RWPE2 (cell line): ENCODE data around the gene NEAT1.
"Not testable (repeated sequence)": the region's sequence is repeated elsewhere in the genome, so short reads cannot be mapped to it uniquely, and the experiment has no call there.

ENCODE experiments used
- ATAC-seq: fragments of 200-7000 bp; cut with Tn5 transposase; 3 replicates; pipeline ENCODE4 v1.9.1; 2021; ENCODE audit warnings: low read depth
- DNase-seq: peaks from one replicate; pipeline ENCODE4 v3.0.0-alpha.2; 2020; ENCODE audit warnings: low spot score
- H3K27ac ChIP-seq: fragments of 450-650 bp; 2 replicates; pipeline ENCODE4 v1.5.1; 2017; ENCODE audit warnings: mild to moderate bottlenecking; ENCODE audit not compliant: poor library complexity, severe bottlenecking
- H3K27me3 ChIP-seq: fragments of 250-450 bp; sonication (Bioruptor Pico); 2 replicates; pipeline ENCODE4 v1.5.1; 2021; ENCODE audit warnings: mild to moderate bottlenecking, moderate library complexity; ENCODE audit not compliant: insufficient read depth, poor library complexity, severe bottlenecking
- H3K36me3 ChIP-seq: fragments of 250-450 bp; sonication (Bioruptor Pico); 2 replicates; pipeline ENCODE4 v1.5.1; 2020; ENCODE audit warnings: low read depth, mild to moderate bottlenecking, moderate library complexity
- H3K4me1 ChIP-seq: fragments of 250-450 bp; sonication (Bioruptor Pico); 2 replicates; pipeline ENCODE4 v1.5.1; 2021; ENCODE audit warnings: mild to moderate bottlenecking, moderate library complexity; ENCODE audit not compliant: insufficient read depth, poor library complexity, severe bottlenecking
- H3K4me3 ChIP-seq: fragments of 250-450 bp; sonication (Bioruptor Pico); 2 replicates; pipeline ENCODE4 v1.5.1; 2021; ENCODE audit warnings: mild to moderate bottlenecking, moderate library complexity; ENCODE audit not compliant: severe bottlenecking
- H3K9me3 ChIP-seq: fragments of 250-450 bp; sonication (Bioruptor Pico); 2 replicates; pipeline ENCODE4 v1.5.1; 2021; ENCODE audit warnings: mild to moderate bottlenecking, moderate library complexity; ENCODE audit not compliant: severe bottlenecking
- TF ChIP-seq, protein P1 (sequence below): fragments of 450-650 bp; IDR thresholded peaks from one replicate; pipeline ENCODE4 v1.5.1; 2017; ENCODE audit warnings: mild to moderate bottlenecking, moderate library complexity; ENCODE audit not compliant: poor library complexity, severe bottlenecking

The NEAT1 gene

GRCh38 chr11:65412271-65413076 lies 10.1 kb upstream of the NEAT1 start:
- Histone ChIP-seq H3K36me3 (peaks cover 26% of the 10 kb centered on the region), H3K4me1 (peaks cover 6% of the 10 kb centered on the region), H3K9me3 (no peaks in the 10 kb centered on the region), H3K27me3 (no peaks in the 10 kb centered on the region), H3K4me3 (no peak overlapping the region), H3K27ac (no peak overlapping the region)
- TF ChIP-seq, protein P1, sequence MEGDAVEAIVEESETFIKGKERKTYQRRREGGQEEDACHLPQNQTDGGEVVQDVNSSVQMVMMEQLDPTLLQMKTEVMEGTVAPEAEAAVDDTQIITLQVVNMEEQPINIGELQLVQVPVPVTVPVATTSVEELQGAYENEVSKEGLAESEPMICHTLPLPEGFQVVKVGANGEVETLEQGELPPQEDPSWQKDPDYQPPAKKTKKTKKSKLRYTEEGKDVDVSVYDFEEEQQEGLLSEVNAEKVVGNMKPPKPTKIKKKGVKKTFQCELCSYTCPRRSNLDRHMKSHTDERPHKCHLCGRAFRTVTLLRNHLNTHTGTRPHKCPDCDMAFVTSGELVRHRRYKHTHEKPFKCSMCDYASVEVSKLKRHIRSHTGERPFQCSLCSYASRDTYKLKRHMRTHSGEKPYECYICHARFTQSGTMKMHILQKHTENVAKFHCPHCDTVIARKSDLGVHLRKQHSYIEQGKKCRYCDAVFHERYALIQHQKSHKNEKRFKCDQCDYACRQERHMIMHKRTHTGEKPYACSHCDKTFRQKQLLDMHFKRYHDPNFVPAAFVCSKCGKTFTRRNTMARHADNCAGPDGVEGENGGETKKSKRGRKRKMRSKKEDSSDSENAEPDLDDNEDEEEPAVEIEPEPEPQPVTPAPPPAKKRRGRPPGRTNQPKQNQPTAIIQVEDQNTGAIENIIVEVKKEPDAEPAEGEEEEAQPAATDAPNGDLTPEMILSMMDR, result no peak
- ATAC-seq, result no peak
- peak; percentile 29 for DNase-seq

- H3K4me3 ChIP-seq, H3K9me3 ChIP-seq, H3K27ac ChIP-seq, ATAC-seq, H3K4me1 ChIP-seq, H3K27me3 ChIP-seq: not testable (repeated sequence)
- H3K36me3 ChIP-seq, result peaks cover 22% of the 10 kb centered on the region
- DNase-seq, result peak; percentile 26
Measured at GRCh38 chr11:65413077-65413664, 9.4 kb upstream of the NEAT1 start.

DNA sequence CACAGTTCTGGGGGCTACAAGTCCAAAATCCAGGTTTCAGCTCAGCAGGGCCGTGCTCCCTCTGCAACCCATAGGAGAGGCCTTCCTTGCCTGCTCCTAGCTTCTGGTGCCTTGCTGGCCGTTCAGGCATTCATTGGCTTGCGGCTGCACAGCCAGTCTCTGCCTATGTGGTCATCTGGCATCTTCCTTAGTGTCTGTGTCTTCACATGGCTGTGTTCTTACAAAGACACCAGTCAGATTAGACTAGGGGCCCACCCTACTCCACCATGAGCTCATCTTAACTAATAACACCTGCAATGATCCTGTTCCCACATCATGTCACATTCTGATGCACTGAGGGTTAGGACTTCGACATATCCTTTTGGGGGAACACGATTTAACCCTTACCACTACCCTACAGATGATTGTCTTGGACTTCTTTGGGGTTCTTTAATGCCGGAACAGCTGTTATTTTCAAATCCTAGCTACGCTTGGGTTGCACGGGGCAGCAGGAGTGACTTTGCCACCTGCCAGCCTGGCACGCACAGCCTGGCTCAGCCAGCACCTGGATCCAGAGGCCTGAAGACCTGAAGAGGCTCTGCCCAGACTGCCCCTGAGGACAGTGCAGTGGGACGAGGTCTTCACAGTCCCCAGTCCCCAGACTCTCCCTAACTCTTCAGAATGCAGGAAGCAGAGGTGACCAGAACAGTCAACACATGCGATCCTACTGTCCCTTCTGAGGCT lies 7.7 kb upstream of the NEAT1 start:
- Histone ChIP-seq H3K4me3 (no peak overlapping the region), H3K4me1 (peaks cover 22% of the 10 kb centered on the region), H3K36me3 (peaks cover 4% of the 10 kb centered on the region), H3K27ac (no peak overlapping the region), H3K27me3 (no peaks in the 10 kb centered on the region), H3K9me3 (no peaks in the 10 kb centered on the region)
- TF ChIP-seq, protein P1, result no peak
- no peak for ATAC-seq
- peak; percentile 20 for DNase-seq

GRCh38 chr11:65415499-65416340 lies 6.9 kb upstream of the NEAT1 start:
- Histone ChIP-seq H3K27ac (peak overlapping the region; percentile 97), H3K4me3 (no peak overlapping the region), H3K4me1 (peaks cover 29% of the 10 kb centered on the region), H3K9me3 (no peaks in the 10 kb centered on the region), H3K27me3 (no peaks in the 10 kb centered on the region), H3K36me3 (no peaks in the 10 kb centered on the region)
- TF ChIP-seq, protein P1, result no peak
- DNase-seq (peak; percentile 57), ATAC-seq (no peak)

- Histone ChIP-seq H3K27ac (peak overlapping the region; percentile 97), H3K27me3 (no peaks in the 10 kb centered on the region), H3K4me1 (peaks cover 32% of the 10 kb centered on the region), H3K36me3 (no peaks in the 10 kb centered on the region), H3K4me3 (no peak overlapping the region), H3K9me3 (no peaks in the 10 kb centered on the region)
- TF ChIP-seq, protein P1, result peak; percentile 97
- DNase-seq, result peak; percentile 77
- peak; percentile 33 for ATAC-seq
Measured at GRCh38 chr11:65416341-65416824, 6.2 kb upstream of the NEAT1 start.
